Neural progenitor cell (in vitro differentiated cells): Measurements from ENCODE around the gene JAK1.

Experiments
- CTCF ChIP-seq: fragments of 200-600 bp; sonication (generic); IDR thresholded peaks from 2 replicates; pipeline ENCODE4 v1.5.1; 2017; ENCODE audit warnings: antibody characterized with exemption, mild to moderate bottlenecking
- EZH2 ChIP-seq: fragments of 200-600 bp; sonication (generic); IDR thresholded peaks from 2 replicates; pipeline ENCODE4 v1.6.1; 2017; ENCODE audit warnings: antibody characterized with exemption, mild to moderate bottlenecking, moderate library complexity

GRCh38 chr1:64871256-64871655 is 95.1 kb downstream of the JAK1 start:
- no peak for TF ChIP-seq CTCF
- no peak for TF ChIP-seq EZH2
